ENCODE data around the gene PAPPA.

DNA sequence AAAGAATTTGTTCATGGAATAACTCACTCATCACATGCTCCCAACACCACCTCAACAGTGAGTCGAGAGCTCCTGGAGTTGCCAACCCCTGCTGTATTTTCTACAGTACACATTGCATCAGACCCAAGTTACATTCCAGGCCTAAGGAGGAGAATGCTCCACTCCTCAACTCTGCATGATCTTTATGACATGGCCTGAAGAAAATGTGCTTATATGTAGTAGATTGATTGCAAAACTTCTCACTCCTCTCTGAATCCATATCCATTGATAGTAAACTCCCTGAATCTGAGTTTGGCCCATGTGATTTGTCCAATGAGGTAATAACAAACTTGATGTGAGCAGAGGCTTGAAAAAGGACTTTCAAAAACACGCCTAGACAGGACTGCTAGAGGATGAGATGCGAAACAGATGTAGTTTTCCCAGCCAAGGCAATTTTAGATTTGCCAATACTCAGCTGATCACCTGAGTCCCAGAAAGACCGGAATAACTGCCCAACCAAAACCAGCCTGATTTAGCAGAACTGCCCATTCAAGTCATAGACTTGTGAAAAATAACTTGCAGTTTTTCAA is 29.0 kb upstream of the PAPPA start:
- TF ChIP-seq POLR2A (IDR thresholded peaks at IDR 0.05; ENCODE audit: low read depth) (no peak), CTCF (IDR thresholded peaks at IDR 0.05) (no peak)

Measured in esophagus muscularis mucosa (tissue), 3 donors.